GM23338 (cell line): ENCODE measurements around the gene LENG9. TPM values are rescaled to one million over a fixed set of nuclear protein-coding genes. Genes with fewer than 3 reads are reported as not detected.

Experiments used
- ATAC-seq: fragments of 200-7000 bp; cut with Tn5 transposase; 3 replicates; pipeline ENCODE4 v1.9.1; 2020
- DNase-seq: peaks from one replicate; pipeline ENCODE4 v3.0.0-alpha.2; 2015; ENCODE audit warnings: low spot score
- H2AFZ ChIP-seq: fragments of 200-600 bp; sonication (generic); 2 replicates; pipeline ENCODE4 v1.8.0; 2016; ENCODE audit warnings: antibody characterized with exemption, mild to moderate bottlenecking, moderate library complexity
- H3F3A ChIP-seq: fragments of 200-600 bp; sonication (generic); replicated peaks from 2 replicates; pipeline ENCODE4 v1.8.0; 2017; ENCODE audit warnings: antibody characterized with exemption, mixed run types, low read depth
- H3K27ac ChIP-seq: fragments of 200-600 bp; sonication (generic); 2 replicates; pipeline ENCODE4 v1.6.1; 2016; ENCODE audit warnings: low read depth
- H3K27me3 ChIP-seq: fragments of 200-600 bp; sonication (generic); 2 replicates; pipeline ENCODE4 v1.8.0; 2016; ENCODE audit warnings: mild to moderate bottlenecking, mixed run types, moderate library complexity; ENCODE audit not compliant: insufficient read depth
- H3K36me3 ChIP-seq: fragments of 200-600 bp; sonication (generic); 2 replicates; pipeline ENCODE4 v1.8.0; 2016; ENCODE audit warnings: mild to moderate bottlenecking; ENCODE audit not compliant: insufficient read depth
- H3K4me1 ChIP-seq: fragments of 200-600 bp; sonication (generic); 2 replicates; pipeline ENCODE4 v1.8.0; 2016; ENCODE audit warnings: mild to moderate bottlenecking, moderate library complexity; ENCODE audit not compliant: insufficient read depth
- H3K4me2 ChIP-seq: fragments of 200-600 bp; sonication (generic); 2 replicates; pipeline ENCODE4 v1.7.1; 2017; ENCODE audit warnings: mixed run types
- H3K4me3 ChIP-seq: fragments of 200-600 bp; sonication (generic); 2 replicates; pipeline ENCODE4 v1.6.1; 2016; ENCODE audit warnings: mixed run types
- H3K79me2 ChIP-seq: fragments of 200-600 bp; sonication (generic); replicated peaks from 2 replicates; pipeline ENCODE4 v1.8.0; 2017; ENCODE audit warnings: mild to moderate bottlenecking; ENCODE audit not compliant: insufficient read depth
- H3K9me2 ChIP-seq: fragments of 200-600 bp; sonication (generic); 2 replicates; pipeline ENCODE4 v1.8.0; 2017; ENCODE audit not compliant: insufficient read depth
- H4K20me1 ChIP-seq: fragments of 200-600 bp; sonication (generic); replicated peaks from 2 replicates; pipeline ENCODE4 v1.8.0; 2017; ENCODE audit warnings: mild to moderate bottlenecking; ENCODE audit not compliant: insufficient read depth
- H3K27ac Mint-ChIP-seq: 2 replicates; pipeline ENCODE4 v1.8.0; 2020; ENCODE audit warnings: inconsistent platforms, mild to moderate bottlenecking, moderate library complexity, mixed read lengths
- H3K27me3 Mint-ChIP-seq: 3 replicates; pipeline ENCODE4 v1.8.0; 2022; ENCODE audit warnings: low read depth, mild to moderate bottlenecking, moderate library complexity, mixed read lengths, inconsistent platforms; ENCODE audit not compliant: insufficient read depth, poor library complexity
- H3K36me3 Mint-ChIP-seq: 3 replicates; pipeline ENCODE4 v1.8.0; 2021; ENCODE audit warnings: low read depth, mild to moderate bottlenecking, inconsistent platforms, moderate library complexity, mixed read lengths
- H3K4me1 Mint-ChIP-seq: 3 replicates; pipeline ENCODE4 v1.8.0; 2020; ENCODE audit warnings: mild to moderate bottlenecking, inconsistent platforms, mixed read lengths
- H3K4me3 Mint-ChIP-seq: 3 replicates; pipeline ENCODE4 v1.8.0; 2021; ENCODE audit warnings: moderate library complexity, mild to moderate bottlenecking, inconsistent platforms, mixed read lengths
- H3K9me3 Mint-ChIP-seq: 3 replicates; pipeline ENCODE4 v1.8.0; 2020; ENCODE audit warnings: moderate library complexity, mild to moderate bottlenecking, inconsistent platforms, mixed read lengths
- CREB1 ChIP-seq: fragments of 250-450 bp; sonication (Bioruptor Pico); IDR thresholded peaks from 2 replicates; pipeline ENCODE4 v1.5.0; 2020; ENCODE audit warnings: low read depth, mild to moderate bottlenecking, moderate library complexity
- EZH2 ChIP-seq: fragments of 200-600 bp; sonication (generic); IDR thresholded peaks from one replicate; pipeline ENCODE4 v1.8.0; 2017; ENCODE audit warnings: antibody characterized with exemption, mild to moderate bottlenecking, low read depth; ENCODE audit not compliant: unreplicated experiment
- JUNB ChIP-seq: IDR thresholded peaks from one replicate; pipeline ENCODE4 v1.6.1; 2016; ENCODE audit warnings: antibody characterized with exemption; ENCODE audit not compliant: unreplicated experiment
- polyA plus RNA-seq: library from polyadenylated mRNA; unstranded; fragments of >200 nt; fragmentation: Nextera tagmentation; extraction: Ambion mirVana; gene quantifications from 2 replicates; pipeline ENCODE4 v1.2.1, GENCODE V29; 2016
- total RNA-seq: library from RNA; depleted of rRNA; stranded (reverse); fragments of >200 nt; shearing (Covaris generic); gene quantifications from 2 replicates; pipeline ENCODE4 v1.2.3, GENCODE V29; 2014
- TF ChIP-seq, protein P1 (sequence below), 2 experiments: fragments of 200-600 bp in 1 of 2; sonication (generic) in 1 of 2; conservative IDR thresholded peaks; 2 replicates each; pipeline versions ENCODE4 v1.5.1 to v1.6.1; 2016 to 2017; ENCODE audit warnings: antibody characterized with exemption in 2 of 2, low read depth in 2 of 2, mild to moderate bottlenecking in 2 of 2, moderate library complexity in 1 of 2
- TF ChIP-seq, protein P2 (sequence below): fragments of 250-450 bp; sonication (Bioruptor Pico); IDR thresholded peaks from 2 replicates; pipeline ENCODE4 v1.5.0; 2020; ENCODE audit warnings: mild to moderate bottlenecking, moderate library complexity
- TF ChIP-seq, protein P3 (sequence below): IDR thresholded peaks from one replicate; pipeline ENCODE4 v1.6.1; 2018; ENCODE audit warnings: antibody characterized with exemption; ENCODE audit not compliant: unreplicated experiment

Gene LENG9
- total and polyA plus RNA-seq, 2 experiments from 2014 or later, result 0.26 to 6.4 TPM

DNA sequence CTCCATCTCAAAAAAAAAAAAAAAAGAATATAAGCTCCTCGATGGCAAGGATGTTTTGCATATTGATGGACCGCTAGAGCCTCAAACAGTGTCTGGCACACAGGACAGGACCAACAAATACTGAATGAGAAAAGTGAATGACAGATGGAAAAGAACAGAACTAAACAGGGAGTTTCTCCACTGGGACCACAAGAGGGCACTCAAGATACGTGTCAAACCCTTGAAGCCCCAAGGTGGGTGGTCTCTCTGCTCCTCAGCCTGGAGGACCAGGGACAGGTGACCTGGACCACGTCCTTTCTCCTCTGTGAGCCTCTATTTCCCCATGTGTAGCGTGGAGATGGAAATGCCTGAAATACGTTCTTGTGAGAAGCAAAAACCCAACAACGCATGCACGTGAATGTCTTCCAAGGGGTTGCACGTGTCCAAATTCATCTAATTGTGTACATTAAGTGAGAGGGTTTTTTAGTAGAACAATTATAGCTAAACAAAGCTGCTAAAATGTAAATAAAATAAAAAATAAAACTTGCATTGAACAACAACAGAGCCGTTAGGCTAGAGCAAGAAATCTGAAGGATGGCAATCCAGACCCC is 15.2 kb upstream of the LENG9 start:
- Histone ChIP-seq H3K36me3 (no peaks in the 10 kb centered on the region), H3K4me3 (no peak overlapping the region), H3F3A (no peaks in the 10 kb centered on the region), H3K9me2 (no peaks in the 10 kb centered on the region), H2AFZ (0 out of 2 replicates have a peak overlapping the region, but pooled peaks have one; percentile 43), H3K27me3 (no peaks in the 10 kb centered on the region), H3K79me2 (no peaks in the 10 kb centered on the region), H3K4me2 (peak overlapping the region; percentile 33), H4K20me1 (no peaks in the 10 kb centered on the region), H3K27ac (no peak overlapping the region), H3K4me1 (no peaks in the 10 kb centered on the region; the same call in 1 of the 2 replicates)
- H3K4me3 Mint-ChIP-seq, result no peak overlapping the region
- H3K36me3 Mint-ChIP-seq, result no peaks in the 10 kb centered on the region
- TF ChIP-seq, protein P1, sequence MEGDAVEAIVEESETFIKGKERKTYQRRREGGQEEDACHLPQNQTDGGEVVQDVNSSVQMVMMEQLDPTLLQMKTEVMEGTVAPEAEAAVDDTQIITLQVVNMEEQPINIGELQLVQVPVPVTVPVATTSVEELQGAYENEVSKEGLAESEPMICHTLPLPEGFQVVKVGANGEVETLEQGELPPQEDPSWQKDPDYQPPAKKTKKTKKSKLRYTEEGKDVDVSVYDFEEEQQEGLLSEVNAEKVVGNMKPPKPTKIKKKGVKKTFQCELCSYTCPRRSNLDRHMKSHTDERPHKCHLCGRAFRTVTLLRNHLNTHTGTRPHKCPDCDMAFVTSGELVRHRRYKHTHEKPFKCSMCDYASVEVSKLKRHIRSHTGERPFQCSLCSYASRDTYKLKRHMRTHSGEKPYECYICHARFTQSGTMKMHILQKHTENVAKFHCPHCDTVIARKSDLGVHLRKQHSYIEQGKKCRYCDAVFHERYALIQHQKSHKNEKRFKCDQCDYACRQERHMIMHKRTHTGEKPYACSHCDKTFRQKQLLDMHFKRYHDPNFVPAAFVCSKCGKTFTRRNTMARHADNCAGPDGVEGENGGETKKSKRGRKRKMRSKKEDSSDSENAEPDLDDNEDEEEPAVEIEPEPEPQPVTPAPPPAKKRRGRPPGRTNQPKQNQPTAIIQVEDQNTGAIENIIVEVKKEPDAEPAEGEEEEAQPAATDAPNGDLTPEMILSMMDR (conservative IDR thresholded peaks at IDR 0.05; ENCODE audit: low read depth in 2 of 2), result peak; percentile 81 to 84
- TF ChIP-seq, protein P2, sequence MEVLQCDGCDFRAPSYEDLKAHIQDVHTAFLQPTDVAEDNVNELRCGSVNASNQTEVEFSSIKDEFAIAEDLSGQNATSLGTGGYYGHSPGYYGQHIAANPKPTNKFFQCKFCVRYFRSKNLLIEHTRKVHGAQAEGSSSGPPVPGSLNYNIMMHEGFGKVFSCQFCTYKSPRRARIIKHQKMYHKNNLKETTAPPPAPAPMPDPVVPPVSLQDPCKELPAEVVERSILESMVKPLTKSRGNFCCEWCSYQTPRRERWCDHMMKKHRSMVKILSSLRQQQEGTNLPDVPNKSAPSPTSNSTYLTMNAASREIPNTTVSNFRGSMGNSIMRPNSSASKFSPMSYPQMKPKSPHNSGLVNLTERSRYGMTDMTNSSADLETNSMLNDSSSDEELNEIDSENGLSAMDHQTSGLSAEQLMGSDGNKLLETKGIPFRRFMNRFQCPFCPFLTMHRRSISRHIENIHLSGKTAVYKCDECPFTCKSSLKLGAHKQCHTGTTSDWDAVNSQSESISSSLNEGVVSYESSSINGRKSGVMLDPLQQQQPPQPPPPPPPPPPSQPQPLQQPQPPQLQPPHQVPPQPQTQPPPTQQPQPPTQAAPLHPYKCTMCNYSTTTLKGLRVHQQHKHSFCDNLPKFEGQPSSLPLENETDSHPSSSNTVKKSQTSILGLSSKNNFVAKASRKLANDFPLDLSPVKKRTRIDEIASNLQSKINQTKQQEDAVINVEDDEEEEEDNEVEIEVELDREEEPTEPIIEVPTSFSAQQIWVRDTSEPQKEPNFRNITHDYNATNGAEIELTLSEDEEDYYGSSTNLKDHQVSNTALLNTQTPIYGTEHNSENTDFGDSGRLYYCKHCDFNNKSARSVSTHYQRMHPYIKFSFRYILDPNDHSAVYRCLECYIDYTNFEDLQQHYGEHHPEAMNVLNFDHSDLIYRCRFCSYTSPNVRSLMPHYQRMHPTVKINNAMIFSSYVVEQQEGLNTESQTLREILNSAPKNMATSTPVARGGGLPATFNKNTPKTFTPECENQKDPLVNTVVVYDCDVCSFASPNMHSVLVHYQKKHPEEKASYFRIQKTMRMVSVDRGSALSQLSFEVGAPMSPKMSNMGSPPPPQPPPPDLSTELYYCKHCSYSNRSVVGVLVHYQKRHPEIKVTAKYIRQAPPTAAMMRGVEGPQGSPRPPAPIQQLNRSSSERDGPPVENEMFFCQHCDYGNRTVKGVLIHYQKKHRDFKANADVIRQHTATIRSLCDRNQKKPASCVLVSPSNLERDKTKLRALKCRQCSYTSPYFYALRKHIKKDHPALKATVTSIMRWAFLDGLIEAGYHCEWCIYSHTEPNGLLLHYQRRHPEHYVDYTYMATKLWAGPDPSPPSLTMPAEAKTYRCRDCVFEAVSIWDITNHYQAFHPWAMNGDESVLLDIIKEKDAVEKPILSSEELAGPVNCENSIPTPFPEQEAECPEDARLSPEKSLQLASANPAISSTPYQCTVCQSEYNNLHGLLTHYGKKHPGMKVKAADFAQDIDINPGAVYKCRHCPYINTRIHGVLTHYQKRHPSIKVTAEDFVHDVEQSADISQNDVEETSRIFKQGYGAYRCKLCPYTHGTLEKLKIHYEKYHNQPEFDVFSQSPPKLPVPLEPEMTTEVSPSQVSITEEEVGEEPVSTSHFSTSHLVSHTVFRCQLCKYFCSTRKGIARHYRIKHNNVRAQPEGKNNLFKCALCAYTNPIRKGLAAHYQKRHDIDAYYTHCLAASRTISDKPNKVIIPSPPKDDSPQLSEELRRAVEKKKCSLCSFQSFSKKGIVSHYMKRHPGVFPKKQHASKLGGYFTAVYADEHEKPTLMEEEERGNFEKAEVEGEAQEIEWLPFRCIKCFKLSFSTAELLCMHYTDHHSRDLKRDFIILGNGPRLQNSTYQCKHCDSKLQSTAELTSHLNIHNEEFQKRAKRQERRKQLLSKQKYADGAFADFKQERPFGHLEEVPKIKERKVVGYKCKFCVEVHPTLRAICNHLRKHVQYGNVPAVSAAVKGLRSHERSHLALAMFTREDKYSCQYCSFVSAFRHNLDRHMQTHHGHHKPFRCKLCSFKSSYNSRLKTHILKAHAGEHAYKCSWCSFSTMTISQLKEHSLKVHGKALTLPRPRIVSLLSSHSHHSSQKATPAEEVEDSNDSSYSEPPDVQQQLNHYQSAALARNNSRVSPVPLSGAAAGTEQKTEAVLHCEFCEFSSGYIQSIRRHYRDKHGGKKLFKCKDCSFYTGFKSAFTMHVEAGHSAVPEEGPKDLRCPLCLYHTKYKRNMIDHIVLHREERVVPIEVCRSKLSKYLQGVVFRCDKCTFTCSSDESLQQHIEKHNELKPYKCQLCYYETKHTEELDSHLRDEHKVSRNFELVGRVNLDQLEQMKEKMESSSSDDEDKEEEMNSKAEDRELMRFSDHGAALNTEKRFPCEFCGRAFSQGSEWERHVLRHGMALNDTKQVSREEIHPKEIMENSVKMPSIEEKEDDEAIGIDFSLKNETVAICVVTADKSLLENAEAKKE, result no peak
- peaks cover 19% of the 10 kb centered on the region for H3K27me3 Mint-ChIP-seq
- H3K27ac Mint-ChIP-seq, result no peak overlapping the region
- peaks cover 12% of the 10 kb centered on the region for H3K9me3 Mint-ChIP-seq
- peaks cover 10% of the 10 kb centered on the region; the same call in 2 of the 3 replicates for H3K4me1 Mint-ChIP-seq
- peak; percentile 93 for DNase-seq
- ATAC-seq, result peak; percentile 71

DNA sequence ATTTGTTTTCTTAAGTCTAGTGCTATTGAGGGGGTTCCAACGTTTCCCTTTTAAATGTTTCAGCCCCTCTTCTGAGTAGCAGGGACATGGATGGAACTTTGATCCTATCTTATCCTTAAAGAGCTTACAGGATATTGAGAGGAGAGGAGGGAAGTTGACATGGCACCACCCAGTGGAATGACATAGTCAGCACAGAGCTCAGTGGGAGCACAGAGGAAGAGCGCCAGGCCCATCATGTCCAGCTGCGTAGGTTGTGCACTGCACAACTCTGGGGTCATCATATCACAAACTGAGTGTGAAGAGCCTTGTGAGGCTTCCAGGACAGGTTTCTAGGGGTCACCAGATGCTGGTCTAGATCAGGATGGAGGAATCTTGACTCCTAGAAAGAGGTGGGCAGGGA is 14.1 kb upstream of the LENG9 start:
- no peaks in the 10 kb centered on the region for H3F3A ChIP-seq
- H3K27me3 Mint-ChIP-seq, result peaks cover 19% of the 10 kb centered on the region
- no peaks in the 10 kb centered on the region for H3K36me3 Mint-ChIP-seq
- no peak overlapping the region for H3K27ac ChIP-seq
- no peak overlapping the region for H3K27ac Mint-ChIP-seq
- no peaks in the 10 kb centered on the region for H4K20me1 ChIP-seq
- DNase-seq, result no peak
- peaks cover 9% of the 10 kb centered on the region; the same call in 1 of the 2 replicates for H3K4me1 ChIP-seq
- H3K4me3 Mint-ChIP-seq, result no peak overlapping the region
- H3K79me2 ChIP-seq, result no peaks in the 10 kb centered on the region
- no peak overlapping the region for H2AFZ ChIP-seq
- peaks cover 15% of the 10 kb centered on the region; the same call in 2 of the 3 replicates for H3K4me1 Mint-ChIP-seq
- H3K9me3 Mint-ChIP-seq, result peaks cover 7% of the 10 kb centered on the region
- H3K4me2 ChIP-seq, result no peak overlapping the region
- no peaks in the 10 kb centered on the region for H3K9me2 ChIP-seq
- no peak overlapping the region for H3K4me3 ChIP-seq
- peak; percentile 27 for ATAC-seq
- H3K36me3 ChIP-seq, result no peaks in the 10 kb centered on the region
- no peaks in the 10 kb centered on the region for H3K27me3 ChIP-seq
- no peak for TF ChIP-seq CREB1 (CRISPR knock-in tag)
- TF ChIP-seq, protein P3, sequence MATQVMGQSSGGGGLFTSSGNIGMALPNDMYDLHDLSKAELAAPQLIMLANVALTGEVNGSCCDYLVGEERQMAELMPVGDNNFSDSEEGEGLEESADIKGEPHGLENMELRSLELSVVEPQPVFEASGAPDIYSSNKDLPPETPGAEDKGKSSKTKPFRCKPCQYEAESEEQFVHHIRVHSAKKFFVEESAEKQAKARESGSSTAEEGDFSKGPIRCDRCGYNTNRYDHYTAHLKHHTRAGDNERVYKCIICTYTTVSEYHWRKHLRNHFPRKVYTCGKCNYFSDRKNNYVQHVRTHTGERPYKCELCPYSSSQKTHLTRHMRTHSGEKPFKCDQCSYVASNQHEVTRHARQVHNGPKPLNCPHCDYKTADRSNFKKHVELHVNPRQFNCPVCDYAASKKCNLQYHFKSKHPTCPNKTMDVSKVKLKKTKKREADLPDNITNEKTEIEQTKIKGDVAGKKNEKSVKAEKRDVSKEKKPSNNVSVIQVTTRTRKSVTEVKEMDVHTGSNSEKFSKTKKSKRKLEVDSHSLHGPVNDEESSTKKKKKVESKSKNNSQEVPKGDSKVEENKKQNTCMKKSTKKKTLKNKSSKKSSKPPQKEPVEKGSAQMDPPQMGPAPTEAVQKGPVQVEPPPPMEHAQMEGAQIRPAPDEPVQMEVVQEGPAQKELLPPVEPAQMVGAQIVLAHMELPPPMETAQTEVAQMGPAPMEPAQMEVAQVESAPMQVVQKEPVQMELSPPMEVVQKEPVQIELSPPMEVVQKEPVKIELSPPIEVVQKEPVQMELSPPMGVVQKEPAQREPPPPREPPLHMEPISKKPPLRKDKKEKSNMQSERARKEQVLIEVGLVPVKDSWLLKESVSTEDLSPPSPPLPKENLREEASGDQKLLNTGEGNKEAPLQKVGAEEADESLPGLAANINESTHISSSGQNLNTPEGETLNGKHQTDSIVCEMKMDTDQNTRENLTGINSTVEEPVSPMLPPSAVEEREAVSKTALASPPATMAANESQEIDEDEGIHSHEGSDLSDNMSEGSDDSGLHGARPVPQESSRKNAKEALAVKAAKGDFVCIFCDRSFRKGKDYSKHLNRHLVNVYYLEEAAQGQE, result no peak
- TF ChIP-seq, protein P1 (conservative IDR thresholded peaks at IDR 0.05; ENCODE audit: low read depth in 2 of 2), result peak; percentile 21 to 39
- no peak for TF ChIP-seq JUNB
- TF ChIP-seq EZH2, result no peak
